ENCODE results near the gene RAET1E. TPM values are rescaled to one million over a fixed set of nuclear protein-coding genes. Genes with fewer than 3 reads are reported as not detected.

RAET1E gene
- total and polyA plus RNA-seq, 9 of the 15 experiments (the other 6 are each of a cell fraction or from before 2014, with no cell fraction given): not detected

GRCh38 chr6:149884617-149885016 is 13.3 kb downstream of the RAET1E start:
- H3K79me2 ChIP-seq (ENCODE audit: control insufficient read depth, insufficient read depth, low read length): no peaks in the 10 kb centered on the region
- ChIA-PET POLR2A (interaction anchor here (0.9 kb wide), 1 partner anchor 12 kb away, joined by 3 read pairs; no protein-coding TSS in a partner anchor), CTCF (ENCODE audit: low intra/inter-chr PET ratio) (no interaction called here)
- no peak for ATAC-seq
- no peaks in the 10 kb centered on the region for H3K9me3 ChIP-seq (replicated peaks; ENCODE audit: control insufficient read depth, insufficient read depth, low read depth, low read length)
- no peak overlapping the region for H3K4me3 ChIP-seq
- H4K20me1 ChIP-seq (replicated peaks; ENCODE audit: control insufficient read depth, insufficient read depth, low read length): no peaks in the 10 kb centered on the region
- WGBS (ENCODE audit: insufficient coverage, low coverage, missing lambda C conversion rate): 9% methylated on average over 7 of the region's 7 CpGs
- no peak overlapping the region for H3K27ac ChIP-seq (ENCODE audit: extremely low read depth, low read depth, low read length)
- H3K9me1 ChIP-seq (ENCODE audit: control insufficient read depth, insufficient read depth, low read length): no peaks in the 10 kb centered on the region
- no peak overlapping the region for H2AFZ ChIP-seq (ENCODE audit: low read depth, low read length)
- H3K4me1 ChIP-seq (replicated peaks in 1 of 2; ENCODE audit: control insufficient read depth in 2 of 2, insufficient read depth in 2 of 2, low read length in 2 of 2): no peaks in the 10 kb centered on the region
- H3K4me2 ChIP-seq (ENCODE audit: insufficient read depth, low read length): no peak overlapping the region
- DNase-seq (ENCODE audit: extremely low read depth in 1 of 4, low spot score in 3 of 4): no peak
- no TSS peak for BruUV-seq (replicated peaks)
- intact Hi-C loops (cut with micrococcal nuclease): no loop called here
- TF ChIP-seq NFIC (IDR thresholded peaks at IDR 0.05) (peak; percentile 65), HMGN3 (IDR thresholded peaks at IDR 0.05; ENCODE audit: borderline replicate concordance, extremely low read depth, insufficient read length, low read depth, low read length) (no peak)
- H3K36me3 ChIP-seq (ENCODE audit: control insufficient read depth, insufficient read depth, low read length): no peaks in the 10 kb centered on the region
- no peak for FAIRE-seq
- peaks cover 62 to 63% of the 10 kb centered on the region in 2 experiments; a peak in 4 of 5 replicates for H3K27me3 ChIP-seq (ENCODE audit: control insufficient read depth in 2 of 2, insufficient read depth in 2 of 2, low read length in 2 of 2)
- in situ Hi-C loops (cut with MboI): no loop called here
- 0 out of 4 replicates have a peak overlapping the region, but pooled peaks of 1 of the 2 experiments have one; percentile 4 for H3K9ac ChIP-seq (ENCODE audit: insufficient read depth in 1 of 2, low read depth in 2 of 2, low read length in 2 of 2)

GRCh38 chr6:149884215-149884614 is 13.7 kb downstream of the RAET1E start:
- DNase-seq (ENCODE audit: extremely low read depth in 1 of 4, low spot score in 3 of 4): peak in 1 of 4 experiments; percentile 27
- peaks cover 58 to 59% of the 10 kb centered on the region in 2 experiments; a peak in 4 of 5 replicates for H3K27me3 ChIP-seq (ENCODE audit: control insufficient read depth in 2 of 2, insufficient read depth in 2 of 2, low read length in 2 of 2)
- FAIRE-seq: no peak
- no peaks in the 10 kb centered on the region for H4K20me1 ChIP-seq (replicated peaks; ENCODE audit: control insufficient read depth, insufficient read depth, low read length)
- no peak overlapping the region; the same call in 1 of the 2 replicates for H3K4me2 ChIP-seq (ENCODE audit: insufficient read depth, low read length)
- H2AFZ ChIP-seq (ENCODE audit: low read depth, low read length): no peak overlapping the region
- in situ Hi-C loops (cut with MboI): no loop called here
- no peak overlapping the region for H3K27ac ChIP-seq (ENCODE audit: extremely low read depth, low read depth, low read length)
- WGBS (ENCODE audit: insufficient coverage, low coverage, missing lambda C conversion rate): 7% methylated on average over 11 of the region's 11 CpGs
- ChIA-PET POLR2A (interaction anchor here (0.6 to 0.9 kb wide), 3 partner anchors 12 to 63 kb away, joined by 3 to 4 read pairs (median 3); no protein-coding TSS in a partner anchor), CTCF (ENCODE audit: low intra/inter-chr PET ratio) (no interaction called here)
- H3K9ac ChIP-seq (ENCODE audit: insufficient read depth in 1 of 2, low read depth in 2 of 2, low read length in 2 of 2): peak overlapping the region in 1 of 2 experiments; percentile 49; a peak in 1 of 4 replicates
- H3K9me1 ChIP-seq (ENCODE audit: control insufficient read depth, insufficient read depth, low read length): no peaks in the 10 kb centered on the region
- BruUV-seq (replicated peaks): no TSS peak
- H3K79me2 ChIP-seq (ENCODE audit: control insufficient read depth, insufficient read depth, low read length): no peaks in the 10 kb centered on the region
- ATAC-seq: peak; percentile 80
- intact Hi-C loops (cut with micrococcal nuclease): no loop called here
- no peaks in the 10 kb centered on the region for H3K9me3 ChIP-seq (replicated peaks; ENCODE audit: control insufficient read depth, insufficient read depth, low read depth, low read length)
- H3K4me3 ChIP-seq: no peak overlapping the region
- H3K36me3 ChIP-seq (ENCODE audit: control insufficient read depth, insufficient read depth, low read length): no peaks in the 10 kb centered on the region
- H3K4me1 ChIP-seq (replicated peaks in 1 of 2; ENCODE audit: control insufficient read depth in 2 of 2, insufficient read depth in 2 of 2, low read length in 2 of 2): no peaks in the 10 kb centered on the region
- no peak for TF ChIP-seq ZNF707 (CRISPR knock-in tag; conservative IDR thresholded peaks at IDR 0.05)
- no peak for TF ChIP-seq ZNF316 (IDR thresholded peaks at IDR 0.05)
- no peak for TF ChIP-seq TAF9B (IDR thresholded peaks at IDR 0.05; ENCODE audit: partially characterized antibody)
- TF ChIP-seq ZNF644 (tag; IDR thresholded peaks at IDR 0.05; ENCODE audit: low read depth): no peak
- TF ChIP-seq ZNF436 (CRISPR knock-in tag; IDR thresholded peaks at IDR 0.05): no peak
- TF ChIP-seq ARID2 (IDR thresholded peaks at IDR 0.05): no peak
- TF ChIP-seq NKRF (IDR thresholded peaks at IDR 0.05; ENCODE audit: borderline replicate concordance): no peak
- no peak for TF ChIP-seq ZC3H8 (IDR thresholded peaks at IDR 0.05)
- no peak for TF ChIP-seq PHB2 (IDR thresholded peaks at IDR 0.05; ENCODE audit: low read depth)
- TF ChIP-seq GTF2F1 (IDR thresholded peaks at IDR 0.05; ENCODE audit: low read depth, low read length): no peak
- TF ChIP-seq ZNF143 (CRISPR knock-in tag; IDR thresholded peaks at IDR 0.05): no peak
- no peak for TF ChIP-seq ZBTB1 (CRISPR knock-in tag; IDR thresholded peaks at IDR 0.05; ENCODE audit: borderline replicate concordance, low read depth)
- no peak for TF ChIP-seq ZNF239 (CRISPR knock-in tag; IDR thresholded peaks at IDR 0.05)

All from K562 (cell line).